ENCODE data around the gene TMED4. TPM values are rescaled to one million over a fixed set of nuclear protein-coding genes. Genes with fewer than 3 reads are reported as not detected.

The TMED4 gene
- total RNA-seq, 4 donors from 2014 or later, result 68.0 to 123 (median 102) TPM

DNA sequence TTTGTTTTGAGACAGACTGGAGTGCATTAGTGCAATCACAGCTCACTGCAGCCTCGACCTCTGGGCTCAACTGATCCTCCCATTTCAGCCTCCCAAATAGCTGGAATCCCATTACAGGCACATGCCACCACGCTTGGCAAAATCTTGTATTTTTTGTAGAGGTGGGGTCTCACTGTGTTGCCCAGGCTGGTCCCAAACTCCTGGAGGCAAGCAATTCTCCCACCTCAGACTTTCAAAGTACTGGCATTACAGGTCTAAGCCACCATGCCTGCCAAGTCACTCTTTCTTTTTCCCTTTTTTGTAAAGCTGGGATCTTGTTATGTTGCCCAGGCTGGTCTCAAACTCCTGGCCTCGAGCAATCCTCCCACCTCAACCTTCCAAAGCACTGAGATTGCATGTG lies 32.6 kb downstream of the TMED4 start:
- no peak overlapping the region for H3K27ac ChIP-seq
- H3K4me3 ChIP-seq, result no peak overlapping the region
- WGBS, 2 donors, result 56 to 67% methylated on average over 3 of the region's 3 CpGs
- H3K4me1 ChIP-seq, result peaks cover 0 to 21% (median 8%) of the 10 kb centered on the region in 3 donors
- no peak for TF ChIP-seq POLR2A (IDR thresholded peaks at IDR 0.05)
- TF ChIP-seq, protein P1, sequence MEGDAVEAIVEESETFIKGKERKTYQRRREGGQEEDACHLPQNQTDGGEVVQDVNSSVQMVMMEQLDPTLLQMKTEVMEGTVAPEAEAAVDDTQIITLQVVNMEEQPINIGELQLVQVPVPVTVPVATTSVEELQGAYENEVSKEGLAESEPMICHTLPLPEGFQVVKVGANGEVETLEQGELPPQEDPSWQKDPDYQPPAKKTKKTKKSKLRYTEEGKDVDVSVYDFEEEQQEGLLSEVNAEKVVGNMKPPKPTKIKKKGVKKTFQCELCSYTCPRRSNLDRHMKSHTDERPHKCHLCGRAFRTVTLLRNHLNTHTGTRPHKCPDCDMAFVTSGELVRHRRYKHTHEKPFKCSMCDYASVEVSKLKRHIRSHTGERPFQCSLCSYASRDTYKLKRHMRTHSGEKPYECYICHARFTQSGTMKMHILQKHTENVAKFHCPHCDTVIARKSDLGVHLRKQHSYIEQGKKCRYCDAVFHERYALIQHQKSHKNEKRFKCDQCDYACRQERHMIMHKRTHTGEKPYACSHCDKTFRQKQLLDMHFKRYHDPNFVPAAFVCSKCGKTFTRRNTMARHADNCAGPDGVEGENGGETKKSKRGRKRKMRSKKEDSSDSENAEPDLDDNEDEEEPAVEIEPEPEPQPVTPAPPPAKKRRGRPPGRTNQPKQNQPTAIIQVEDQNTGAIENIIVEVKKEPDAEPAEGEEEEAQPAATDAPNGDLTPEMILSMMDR (IDR thresholded peaks at IDR 0.05), result no peak
- no peak for DNase-seq
- H3K27me3 ChIP-seq, result no peaks in the 10 kb centered on the region
- intact Hi-C loops (cut with DNase I), result no loop called here
- no peaks in the 10 kb centered on the region for H3K9me3 ChIP-seq
- no peaks in the 10 kb centered on the region for H3K36me3 ChIP-seq

DNA sequence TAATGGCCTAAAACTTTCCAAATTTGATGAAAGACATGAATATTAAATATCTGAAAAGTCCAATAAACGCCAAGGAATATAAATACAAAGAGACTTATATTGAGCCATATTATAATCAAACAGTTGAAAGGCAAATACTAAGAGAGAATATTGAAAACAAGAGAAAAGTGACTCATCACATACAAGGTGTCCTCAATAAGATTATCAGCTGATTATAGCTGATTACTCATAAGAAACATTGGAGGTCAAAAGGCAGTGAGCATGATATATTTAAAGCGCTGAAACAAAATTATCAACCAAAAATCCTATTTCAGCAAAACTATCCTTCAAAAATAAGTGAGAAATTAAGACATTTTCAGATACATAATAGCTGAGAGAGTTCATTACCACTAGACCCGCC lies 33.1 kb downstream of the TMED4 start:
- H3K4me3 ChIP-seq, result no peak overlapping the region
- TF ChIP-seq, protein P1 (IDR thresholded peaks at IDR 0.05), result no peak
- TF ChIP-seq POLR2A (IDR thresholded peaks at IDR 0.05), result no peak
- peaks cover under 1 to 26% (median 8%) of the 10 kb centered on the region in 3 donors for H3K4me1 ChIP-seq
- intact Hi-C loops (cut with DNase I), result no loop called here
- H3K36me3 ChIP-seq, result no peaks in the 10 kb centered on the region
- no peaks in the 10 kb centered on the region for H3K27me3 ChIP-seq
- 74 to 75% methylated on average over 3 of the region's 3 CpGs for WGBS, 2 donors
- no peaks in the 10 kb centered on the region for H3K9me3 ChIP-seq
- no peak overlapping the region for H3K27ac ChIP-seq
- no peak for DNase-seq

DNA sequence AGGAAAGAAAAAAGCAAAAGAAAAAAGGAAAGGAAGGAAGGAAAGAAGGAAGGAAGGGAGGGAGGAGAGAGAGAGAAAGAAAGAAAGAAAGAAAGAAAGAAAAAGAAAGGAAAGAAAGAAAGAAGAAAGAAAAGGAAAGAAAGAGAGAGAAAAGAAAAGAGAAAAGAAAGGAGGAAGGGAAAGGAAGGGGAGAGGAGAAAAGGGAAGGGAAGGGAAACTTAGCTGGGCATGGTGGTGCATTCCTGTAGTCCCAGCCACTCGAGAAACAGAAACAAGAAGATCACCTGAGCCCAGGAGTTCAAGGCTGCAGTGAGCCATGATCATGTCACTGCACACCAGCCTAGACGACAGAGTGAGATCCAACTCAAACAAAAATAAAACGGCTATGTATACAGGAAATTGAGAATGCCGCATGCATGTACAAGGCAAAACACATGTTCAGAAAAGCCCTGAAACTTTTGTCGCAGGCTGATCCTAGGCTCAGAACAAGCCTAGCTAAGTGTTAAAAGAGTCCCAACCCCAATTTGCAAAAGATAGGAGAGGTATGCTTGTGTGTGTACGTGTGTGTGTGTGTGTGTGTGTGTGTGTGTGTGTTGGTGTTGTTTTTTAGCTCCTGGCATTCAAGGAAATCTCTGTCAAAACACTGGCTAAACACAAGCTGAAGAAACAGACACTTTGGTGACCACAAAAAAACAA lies 34.3 kb downstream of the TMED4 start:
- Histone ChIP-seq H3K4me1 (peaks cover 7 to 37% (median 14%) of the 10 kb centered on the region in 3 donors), H3K4me3 (no peak overlapping the region), H3K36me3 (no peaks in the 10 kb centered on the region), H3K9me3 (no peaks in the 10 kb centered on the region), H3K27ac (no peak overlapping the region), H3K27me3 (no peaks in the 10 kb centered on the region)
- no peak for TF ChIP-seq POLR2A (IDR thresholded peaks at IDR 0.05)
- TF ChIP-seq, protein P1 (IDR thresholded peaks at IDR 0.05), result no peak
- intact Hi-C loops (cut with DNase I), result no loop called here
- WGBS, 2 donors, result 20 to 22% methylated on average over 6 of the region's 6 CpGs
- DNase-seq, result no peak

DNA sequence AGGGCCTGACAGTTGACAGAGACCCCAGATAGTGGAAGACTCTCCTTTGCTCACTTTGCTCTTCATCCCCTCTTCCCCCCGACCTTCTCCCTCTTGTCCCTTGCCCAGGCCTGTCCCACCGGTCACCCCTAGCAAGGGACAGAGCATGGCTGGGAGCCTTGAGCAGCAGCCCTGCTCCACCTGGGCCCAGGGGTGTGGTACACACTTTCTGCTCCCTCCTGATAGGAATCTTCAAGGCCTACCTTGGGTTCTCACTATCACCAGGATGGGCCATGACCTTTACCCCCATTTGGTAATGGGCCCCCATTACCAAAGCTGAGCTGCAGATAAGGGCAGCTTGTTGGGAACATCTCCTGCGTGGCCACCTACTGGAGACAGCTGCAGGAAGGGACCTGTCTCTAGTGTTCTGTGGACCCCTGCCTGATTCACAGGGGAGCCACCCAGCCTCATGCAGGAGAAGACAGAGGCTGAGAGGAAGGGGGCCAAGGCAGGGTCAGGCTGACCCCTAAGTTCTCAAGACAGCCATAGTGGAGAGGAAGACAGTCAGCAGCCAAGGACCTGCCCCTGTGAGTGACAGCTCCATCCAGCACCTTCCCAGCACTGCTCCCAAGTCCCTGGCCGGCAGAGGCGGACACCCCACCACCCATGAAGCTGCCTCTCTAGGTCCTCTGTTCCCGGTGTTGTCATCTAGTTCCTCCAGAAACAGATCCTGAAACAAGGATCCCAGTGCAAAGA lies 40.0 kb downstream of the TMED4 start:
- H3K9me3 ChIP-seq, result no peaks in the 10 kb centered on the region
- TF ChIP-seq, protein P1 (IDR thresholded peaks at IDR 0.05), result no peak
- no peak for TF ChIP-seq POLR2A (IDR thresholded peaks at IDR 0.05)
- H3K27me3 ChIP-seq, result no peaks in the 10 kb centered on the region
- H3K27ac ChIP-seq, result peak overlapping the region in 2 of 4 donors; percentile 76 to 82
- WGBS, 2 donors, result 71 to 90% methylated on average over 1 to 5 of the region's 6 CpGs
- no peak overlapping the region for H3K4me3 ChIP-seq
- H3K4me1 ChIP-seq, result peaks cover 15 to 41% (median 15%) of the 10 kb centered on the region in 3 donors
- intact Hi-C loops (cut with DNase I), result no loop called here
- H3K36me3 ChIP-seq, result no peaks in the 10 kb centered on the region
- no peak for DNase-seq

Data from esophagus squamous epithelium (tissue), 5 donors.